GM20000 (cell line): Measurements from ENCODE around the gene MRNIP.

Experiments used
- DNase-seq: peaks from one replicate; pipeline ENCODE4 v3.0.0; 2012; ENCODE audit warnings: low spot score
- TF ChIP-seq, protein P1 (sequence below): IDR thresholded peaks from 2 replicates; pipeline ENCODE4 v1.5.1; 2012; ENCODE audit warnings: mild to moderate bottlenecking, control low read depth; ENCODE audit errors: extremely low read depth, missing control alignments

Gene MRNIP

DNA sequence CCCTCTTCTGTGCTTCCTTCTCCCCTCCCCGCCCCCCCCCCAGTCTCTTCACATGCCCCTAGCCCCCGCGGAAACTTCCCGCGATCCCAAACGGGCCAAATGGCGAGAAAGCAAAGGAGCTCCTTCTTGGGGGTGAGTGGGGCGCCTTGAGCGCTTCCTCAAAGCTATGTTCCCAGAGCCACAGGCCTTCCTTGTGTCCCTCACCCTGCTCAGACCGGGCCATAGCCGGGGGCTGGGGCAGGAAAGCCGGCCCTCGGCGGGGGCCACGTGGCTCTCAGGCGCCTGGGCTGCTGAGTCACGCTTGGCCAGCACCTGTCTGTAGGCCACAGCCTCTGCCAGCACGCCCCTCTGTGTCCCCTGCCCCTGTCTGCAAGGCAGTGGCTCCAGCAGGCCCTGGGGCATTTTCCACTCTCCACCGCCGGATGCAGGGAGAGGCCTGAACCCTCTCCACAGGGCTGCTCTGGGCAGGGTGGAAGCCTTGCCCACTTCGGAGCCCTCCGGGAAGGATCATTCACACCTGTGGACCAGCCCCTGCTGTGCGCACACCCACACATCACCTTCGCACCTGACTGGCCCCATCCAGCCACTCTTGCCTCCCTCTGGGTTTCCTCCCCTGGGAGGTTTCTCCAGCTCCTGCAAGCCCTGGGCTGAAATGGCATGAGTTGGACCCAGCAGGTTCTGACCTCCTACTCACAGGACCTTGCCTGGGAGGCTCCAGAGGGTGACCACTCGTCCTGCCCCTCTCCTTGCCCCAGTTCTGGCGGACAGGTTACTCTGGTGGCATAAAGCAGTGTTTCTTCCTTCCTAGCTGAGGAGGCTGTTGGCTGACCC is 39.1 kb downstream of the MRNIP start:
- DNase-seq = peak; percentile 72
- TF ChIP-seq, protein P1, sequence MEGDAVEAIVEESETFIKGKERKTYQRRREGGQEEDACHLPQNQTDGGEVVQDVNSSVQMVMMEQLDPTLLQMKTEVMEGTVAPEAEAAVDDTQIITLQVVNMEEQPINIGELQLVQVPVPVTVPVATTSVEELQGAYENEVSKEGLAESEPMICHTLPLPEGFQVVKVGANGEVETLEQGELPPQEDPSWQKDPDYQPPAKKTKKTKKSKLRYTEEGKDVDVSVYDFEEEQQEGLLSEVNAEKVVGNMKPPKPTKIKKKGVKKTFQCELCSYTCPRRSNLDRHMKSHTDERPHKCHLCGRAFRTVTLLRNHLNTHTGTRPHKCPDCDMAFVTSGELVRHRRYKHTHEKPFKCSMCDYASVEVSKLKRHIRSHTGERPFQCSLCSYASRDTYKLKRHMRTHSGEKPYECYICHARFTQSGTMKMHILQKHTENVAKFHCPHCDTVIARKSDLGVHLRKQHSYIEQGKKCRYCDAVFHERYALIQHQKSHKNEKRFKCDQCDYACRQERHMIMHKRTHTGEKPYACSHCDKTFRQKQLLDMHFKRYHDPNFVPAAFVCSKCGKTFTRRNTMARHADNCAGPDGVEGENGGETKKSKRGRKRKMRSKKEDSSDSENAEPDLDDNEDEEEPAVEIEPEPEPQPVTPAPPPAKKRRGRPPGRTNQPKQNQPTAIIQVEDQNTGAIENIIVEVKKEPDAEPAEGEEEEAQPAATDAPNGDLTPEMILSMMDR = no peak

DNA sequence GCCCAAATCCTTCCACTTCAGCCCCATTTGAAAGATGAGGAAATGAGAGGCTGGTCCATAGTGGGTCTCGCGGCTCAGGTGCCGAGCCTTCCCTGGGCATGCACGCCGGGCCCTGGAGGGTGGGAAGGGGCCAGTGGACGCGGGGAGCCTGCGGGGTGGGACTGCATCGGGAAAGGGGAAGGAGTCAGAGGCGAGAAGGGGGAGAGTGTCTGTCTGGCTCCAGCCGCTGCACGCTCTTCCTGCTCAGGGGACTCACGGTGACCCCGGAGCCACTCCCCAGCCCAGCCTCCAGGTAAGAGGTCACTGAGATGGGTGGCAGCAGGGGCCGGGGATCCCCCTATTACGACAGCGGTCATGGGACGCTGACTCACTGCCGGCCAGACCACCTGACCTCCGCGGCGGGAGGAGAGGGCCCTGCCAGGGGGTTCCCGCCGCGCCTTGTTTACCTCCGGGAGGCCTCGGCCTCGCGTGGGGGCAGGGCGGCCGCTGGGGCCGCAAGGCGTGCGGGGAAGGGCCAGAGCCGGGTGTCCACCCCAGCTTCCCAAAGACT is 39.8 kb downstream of the MRNIP start:
- peak; percentile 97 for DNase-seq
- TF ChIP-seq, protein P1 = no peak

DNA sequence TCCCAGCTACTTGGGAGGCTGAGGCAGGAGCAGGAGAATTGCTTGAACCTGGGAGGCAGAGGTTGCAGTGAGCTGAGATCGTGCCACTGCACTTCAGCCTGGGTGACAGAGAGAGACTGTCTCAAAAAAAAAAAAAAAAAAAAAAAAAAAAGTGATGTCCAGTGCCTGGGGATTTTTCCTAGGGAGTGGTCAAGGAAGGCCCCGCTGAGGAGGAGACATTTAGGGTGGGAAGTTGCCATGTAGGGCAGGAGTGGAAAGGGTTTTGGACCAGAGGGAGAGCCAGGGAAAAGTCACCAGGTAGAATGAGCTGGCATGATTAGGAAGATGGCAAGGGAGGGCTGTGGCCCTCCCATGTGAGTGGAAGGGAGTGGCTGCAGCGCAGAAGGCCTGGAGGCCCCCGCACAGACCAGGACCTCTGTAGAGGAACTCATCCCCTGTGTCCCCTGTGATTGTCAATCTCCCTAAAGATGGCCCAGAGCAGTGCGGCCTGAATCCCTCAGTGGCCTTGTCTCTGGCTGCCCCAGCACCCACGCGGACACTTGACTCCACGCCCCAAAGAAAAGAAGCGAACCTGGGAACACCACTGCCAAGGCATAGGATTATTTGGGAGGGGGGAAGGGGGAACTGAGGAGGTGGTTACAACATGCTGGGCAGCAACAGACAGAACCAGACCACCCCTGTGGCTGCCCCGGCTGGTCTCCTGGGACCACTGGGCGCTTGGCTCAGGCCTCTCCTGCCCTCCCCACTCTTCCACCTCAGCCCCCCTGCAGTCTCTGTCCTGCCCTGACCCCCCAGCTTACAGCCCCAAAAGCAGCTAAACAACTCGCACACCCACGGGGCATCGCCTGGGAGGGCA is 40.5 kb downstream of the MRNIP start:
- TF ChIP-seq, protein P1 = no peak
- DNase-seq = no peak

DNA sequence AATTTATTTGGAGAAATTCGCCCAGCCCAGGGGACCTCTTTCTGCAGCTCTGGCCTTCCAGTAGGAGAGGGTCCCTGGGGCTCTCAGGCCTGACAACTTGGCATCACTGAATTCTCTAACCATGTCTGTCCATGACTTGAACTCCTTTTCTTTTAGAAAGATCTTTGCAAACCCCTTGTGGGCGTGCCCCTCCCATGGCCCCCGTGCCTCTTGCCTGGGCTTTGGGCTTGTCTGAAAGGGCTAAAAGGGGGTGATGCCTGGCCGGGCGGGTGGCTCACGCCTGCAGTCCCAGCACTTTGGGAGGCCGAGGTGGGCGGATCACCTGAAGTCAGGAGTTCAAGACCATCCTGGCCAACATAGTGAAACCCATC is 41.2 kb downstream of the MRNIP start:
- TF ChIP-seq, protein P1 = no peak
- DNase-seq = no peak

DNA sequence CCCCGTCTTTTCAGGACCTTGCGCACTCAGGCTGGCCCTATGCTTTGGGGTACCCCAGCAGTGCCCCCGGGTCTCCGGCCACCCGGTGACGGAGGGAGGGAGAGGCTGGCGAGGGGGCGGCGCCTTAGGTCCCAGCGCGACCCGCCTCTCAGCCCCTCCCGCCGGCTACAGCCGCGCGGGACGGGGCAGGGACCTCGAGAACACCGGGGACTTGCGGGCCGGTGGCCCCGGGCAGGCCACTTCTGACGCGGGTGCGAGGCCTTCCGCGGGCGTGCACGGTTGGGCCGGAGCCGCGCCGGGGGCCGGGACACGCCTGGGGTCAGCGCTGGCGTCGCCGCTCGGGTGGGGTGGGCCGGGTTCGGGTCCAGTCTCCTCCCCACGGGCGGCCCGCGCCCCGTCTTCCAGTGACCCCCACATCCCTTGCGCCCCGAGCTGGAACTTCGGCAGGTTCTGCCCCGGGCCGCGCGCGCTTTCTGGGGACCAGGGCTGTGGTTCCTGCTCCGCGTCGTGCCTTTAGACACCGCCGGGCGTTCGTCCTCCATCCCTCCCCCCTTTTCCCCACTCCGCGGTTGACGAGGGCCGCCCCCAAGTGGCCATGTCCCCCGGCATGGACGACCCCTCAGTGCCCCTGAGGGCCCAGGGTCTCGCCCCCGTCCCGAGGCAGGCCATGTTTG is 41.7 kb downstream of the MRNIP start:
- TF ChIP-seq, protein P1 = no peak
- DNase-seq = peak; percentile 42

DNA sequence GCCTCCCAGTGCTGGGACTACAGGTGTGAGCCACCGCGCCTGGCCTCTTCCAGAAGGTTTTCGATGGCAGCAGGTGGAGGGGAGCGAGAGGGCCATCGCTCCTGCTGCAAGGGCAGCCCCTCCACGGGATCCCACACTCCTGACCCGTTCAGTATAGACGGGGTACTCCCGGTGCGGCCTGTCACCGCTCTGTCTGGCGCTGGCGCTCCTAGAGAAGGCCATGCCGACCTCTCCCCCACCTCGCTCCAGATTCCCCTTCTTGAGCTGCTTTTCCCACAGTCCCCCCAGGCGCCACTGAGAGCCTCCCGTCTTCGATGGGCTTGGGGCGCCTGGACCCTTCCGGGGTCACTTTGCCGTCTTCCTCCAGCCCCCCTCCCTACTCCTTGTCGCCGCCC is 42.2 kb downstream of the MRNIP start:
- TF ChIP-seq, protein P1 = no peak
- DNase-seq = no peak
